Ishikawa (cell line): ENCODE measurements around the gene KIAA1755.
A peak's percentile ranks its signal among the peaks of the same experiment; 100 is the strongest.

Experiments used
- CEBPB ChIP-seq: IDR thresholded peaks from 2 replicates; pipeline ENCODE4 v1.6.1; 2012
- CREB1 ChIP-seq: IDR thresholded peaks from 2 replicates; pipeline ENCODE4 v1.6.1; 2012; ENCODE audit warnings: low read depth
- EGR1 ChIP-seq: IDR thresholded peaks from 2 replicates; pipeline ENCODE4 v1.6.1; 2012
- EP300 ChIP-seq: IDR thresholded peaks from 2 replicates; pipeline ENCODE4 v1.6.1; 2012; ENCODE audit warnings: borderline replicate concordance
- FOXM1 ChIP-seq: IDR thresholded peaks from 2 replicates; pipeline ENCODE4 v1.6.1; 2012; ENCODE audit warnings: low read depth, borderline replicate concordance
- MAX ChIP-seq: IDR thresholded peaks from 2 replicates; pipeline ENCODE4 v1.6.1; 2012
- NFIC ChIP-seq: IDR thresholded peaks from 2 replicates; pipeline ENCODE4 v1.6.1; 2012
- RAD21 ChIP-seq: IDR thresholded peaks from 2 replicates; pipeline ENCODE4 v1.6.1; 2012; ENCODE audit warnings: low read depth
- REST ChIP-seq: IDR thresholded peaks from 2 replicates; pipeline ENCODE4 v1.6.1; 2012; ENCODE audit warnings: low read depth, mild to moderate bottlenecking
- TAF1 ChIP-seq: IDR thresholded peaks from 2 replicates; pipeline ENCODE4 v1.6.1; 2012; ENCODE audit warnings: low read depth, mild to moderate bottlenecking
- TCF12 ChIP-seq: IDR thresholded peaks from 2 replicates; pipeline ENCODE4 v1.6.1; 2012; ENCODE audit warnings: low read depth
- TEAD4 ChIP-seq: IDR thresholded peaks from 2 replicates; pipeline ENCODE4 v1.6.1; 2012
- USF1 ChIP-seq: IDR thresholded peaks from 2 replicates; pipeline ENCODE4 v1.6.1; 2012
- YY1 ChIP-seq: IDR thresholded peaks from 2 replicates; pipeline ENCODE4 v1.6.1; 2012; ENCODE audit warnings: low read depth
- ZBTB7A ChIP-seq: IDR thresholded peaks from 2 replicates; pipeline ENCODE4 v1.6.1; 2012; ENCODE audit warnings: low read depth

KIAA1755 gene

GRCh38 chr20:38202153-38202981 is 58.2 kb downstream of the KIAA1755 start:
- TF ChIP-seq USF1 (0 out of 2 replicates have a peak, but pooled peaks have one; percentile 32), MAX (no peak)

- no peak for TF ChIP-seq YY1
- TF ChIP-seq TCF12: no peak
- TF ChIP-seq NFIC: no peak
- TF ChIP-seq MAX: no peak
- no peak for TF ChIP-seq CREB1
- TF ChIP-seq USF1: no peak
- TF ChIP-seq EGR1: no peak
- TF ChIP-seq FOXM1: no peak
- TF ChIP-seq TAF1: no peak
- TF ChIP-seq CEBPB: no peak
- no peak for TF ChIP-seq REST
- TF ChIP-seq RAD21: no peak
- TF ChIP-seq ZBTB7A: no peak
- no peak for TF ChIP-seq EP300
- TF ChIP-seq TEAD4: no peak
These were observed 59.2 kb downstream of the KIAA1755 start for GRCh38 chr20:38201356-38201755.

GRCh38 chr20:38200646-38201045 is 59.9 kb downstream of the KIAA1755 start:
- TF ChIP-seq REST (no peak), USF1 (no peak), TCF12 (no peak), MAX (no peak), TEAD4 (no peak), NFIC (no peak), RAD21 (no peak), CREB1 (no peak), ZBTB7A (no peak), TAF1 (no peak), YY1 (no peak), FOXM1 (no peak), CEBPB (no peak), EP300 (no peak), EGR1 (no peak)

- TF ChIP-seq USF1 (no peak), ZBTB7A (no peak), REST (no peak), CEBPB (no peak), EGR1 (no peak), MAX (no peak), FOXM1 (no peak), EP300 (no peak), YY1 (no peak), CREB1 (no peak), RAD21 (no peak), TAF1 (no peak), NFIC (no peak), TEAD4 (no peak), TCF12 (no peak)
These were observed 60.8 kb downstream of the KIAA1755 start for GRCh38 chr20:38199501-38200390.
